Tracheal epithelial cell (primary cell): ENCODE results near the gene CLEC12A. TPM values are rescaled to one million over a fixed set of nuclear protein-coding genes. Genes with fewer than 3 reads are reported as not detected.

Experiments used
- total RNA-seq: library from RNA; depleted of rRNA; stranded (reverse); fragments of >200 nt; gene quantifications from 2 replicates; pipeline ENCODE4 v1.2.1, GENCODE V29; 2014

CLEC12A gene
- total RNA-seq: not detected in 2 replicates

DNA sequence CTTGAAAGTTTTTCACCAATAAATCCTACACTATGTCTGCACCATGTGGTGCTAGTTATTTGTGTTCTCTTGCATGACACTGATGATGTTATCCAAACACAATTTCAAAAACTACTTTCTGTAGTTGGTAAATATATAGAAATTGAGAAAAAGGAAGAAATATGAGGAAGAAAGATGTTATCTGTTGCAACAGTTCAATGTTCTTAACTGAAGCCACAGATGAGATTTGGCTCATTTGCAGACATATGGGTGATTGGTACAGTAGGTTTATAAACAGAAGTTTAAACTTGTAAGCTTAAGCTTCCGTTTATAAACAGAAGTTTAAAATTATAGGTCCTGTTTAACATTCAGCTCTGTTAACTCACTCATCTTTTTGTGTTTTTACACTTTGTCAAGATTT lies at the start of gene CLEC12A:
Gene CLEC12A, plus strand, starts transcription at position 229 of the 400 bp plus-strand sequence. CDS start 188 bp downstream, outside the sequence.

DNA sequence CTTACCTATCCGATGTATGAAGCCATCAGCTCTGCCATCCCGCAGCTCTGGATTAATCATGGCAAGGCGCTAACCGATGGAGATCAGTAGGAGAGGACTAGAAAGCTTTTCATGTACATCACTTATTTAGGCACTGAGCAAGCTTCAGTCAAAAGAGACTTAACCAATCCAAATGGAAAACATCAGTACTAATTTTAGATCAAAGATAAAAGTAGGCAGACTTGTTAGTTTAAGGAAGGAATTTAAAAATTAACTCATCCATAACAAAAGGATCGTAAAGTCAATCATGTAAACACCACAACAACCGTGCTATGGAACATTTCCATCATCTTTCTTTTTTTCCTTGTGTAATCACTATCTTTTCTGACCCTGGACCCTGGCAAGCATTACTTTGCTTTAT lies 38.9 kb upstream of the CLEC12A start, which contains the start of gene CLEC2A:
Gene CLEC2A, minus strand, starts transcription at position 101 of the 400 bp plus-strand sequence. Its CDS starts 41 bp downstream, at position 60.

DNA sequence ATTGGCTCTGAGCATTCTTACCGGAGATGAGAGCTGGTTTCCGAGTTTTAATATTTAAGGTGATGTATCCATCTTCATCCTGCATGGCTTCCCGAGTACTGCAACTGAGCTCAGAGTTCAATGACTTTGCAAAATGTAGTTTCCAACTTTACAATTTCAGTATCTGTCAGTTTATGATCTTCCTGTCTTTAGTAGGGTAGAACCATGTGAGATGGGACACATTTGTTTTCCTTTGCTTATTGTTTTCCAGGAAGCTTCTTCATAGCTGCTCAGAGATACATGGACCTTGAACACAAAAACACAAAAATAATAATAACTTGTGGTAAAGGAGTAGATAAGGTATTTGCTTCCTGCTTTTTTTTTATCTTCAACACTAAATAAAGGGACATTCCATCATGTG lies 27.8 kb downstream of the CLEC12A start, which contains the start of gene CLEC1B:
Gene CLEC1B, minus strand, starts transcription at position 106 of the 400 bp plus-strand sequence. Its CDS starts 21 bp downstream, at position 85.

DNA sequence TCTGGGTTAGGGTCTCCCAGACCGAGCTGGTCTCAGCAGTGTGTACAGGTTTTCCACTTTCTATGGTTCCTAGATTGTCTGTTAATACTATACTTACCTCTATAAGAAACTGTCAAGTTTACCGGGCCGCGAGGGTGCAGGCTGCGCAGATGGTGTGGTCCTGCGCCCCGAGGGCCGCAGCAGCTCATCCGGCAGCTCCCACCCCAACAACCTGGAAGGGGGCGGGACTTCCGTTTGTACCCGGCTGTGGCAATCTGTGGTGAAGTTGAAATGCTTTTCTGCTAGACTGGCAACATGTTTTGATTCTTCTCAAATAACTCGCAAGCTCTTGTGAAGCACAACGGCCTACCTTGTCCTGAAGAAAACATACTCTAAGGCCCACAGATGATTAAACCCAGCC lies 59.2 kb downstream of the CLEC12A start, which contains the start of gene CLEC9A:
Gene CLEC9A, plus strand, starts transcription at position 237 of the 400 bp plus-strand sequence. CDS start 22,006 bp downstream, outside the sequence.

Other genes with a start within 250 kb of the CLEC12A start
- not detected in 2 replicates for gene CLECL1, start 238.3 kb upstream of the CLEC12A start, total RNA-seq
- 0.48 TPM in 1 of 2 replicates, not detected in the other for gene CD69, start 210.5 kb upstream of the CLEC12A start, total RNA-seq
- 0.48 TPM in 1 of 2 replicates, not detected in the other for gene KLRF1, start 143.9 kb upstream of the CLEC12A start, total RNA-seq
- 4.1 and 11.9 TPM in 2 replicates for gene CLEC2B, start 102.1 kb upstream of the CLEC12A start, total RNA-seq
- not detected in 2 replicates for gene KLRF2, start 89.9 kb upstream of the CLEC12A start, total RNA-seq
- gene CLEC2A, start 39.0 kb upstream of the CLEC12A start, total RNA-seq: not detected in 2 replicates
- not detected in 2 replicates for gene CLEC1B, start 27.7 kb downstream of the CLEC12A start, total RNA-seq
- gene CLEC12B, start 39.2 kb downstream of the CLEC12A start, total RNA-seq: not detected in 2 replicates
- not detected in 2 replicates for gene CLEC9A, start 59.3 kb downstream of the CLEC12A start, total RNA-seq
- under 0.01 TPM in 1 of 2 replicates, not detected in the other for gene CLEC1A, start 127.6 kb downstream of the CLEC12A start, total RNA-seq
- gene CLEC7A, start 158.8 kb downstream of the CLEC12A start, total RNA-seq: 0.48 TPM in 1 of 2 replicates, not detected in the other
- gene OLR1, start 200.7 kb downstream of the CLEC12A start, total RNA-seq: under 0.01 and 1.4 TPM in 2 replicates
- gene TMEM52B, start 207.6 kb downstream of the CLEC12A start, total RNA-seq: 0.24 TPM in 1 of 2 replicates, not detected in the other
- 23.9 and 24.1 TPM in 2 replicates for gene GABARAPL1, start 241.5 kb downstream of the CLEC12A start, total RNA-seq